Middle frontal gyrus (tissue), 1 donor: ENCODE data around the gene ASAP3.
"Not testable (repeated sequence)": the region's sequence is repeated elsewhere in the genome, so short reads cannot be mapped to it uniquely, and the experiment has no call there.

ENCODE experiments used
- DNase-seq: peaks from one replicate; pipeline ENCODE4 v3.0.0-alpha.2; 2015; ENCODE audit warnings: low spot score; ENCODE audit errors: extremely low spot score

Gene ASAP3

DNA sequence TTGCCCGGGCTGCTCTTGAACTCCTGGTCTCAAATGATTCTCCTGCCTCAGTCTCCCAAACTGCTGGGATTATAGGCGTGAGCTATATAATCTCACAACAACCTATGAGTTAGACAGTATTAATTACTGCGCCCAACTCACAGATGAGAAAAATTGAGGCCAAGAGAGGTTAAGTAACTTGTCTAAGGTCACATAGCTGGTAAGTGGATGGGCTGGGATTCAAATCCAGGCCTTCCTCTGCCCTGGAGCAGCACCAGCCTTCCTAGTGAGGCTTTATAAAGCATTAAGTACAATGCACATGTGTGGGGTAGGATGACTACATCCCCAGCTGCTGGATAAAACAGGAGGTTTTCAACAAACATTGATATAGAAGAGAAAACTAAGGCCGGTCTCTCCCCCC is 31.9 kb upstream of the ASAP3 start:
- no peak for DNase-seq

DNA sequence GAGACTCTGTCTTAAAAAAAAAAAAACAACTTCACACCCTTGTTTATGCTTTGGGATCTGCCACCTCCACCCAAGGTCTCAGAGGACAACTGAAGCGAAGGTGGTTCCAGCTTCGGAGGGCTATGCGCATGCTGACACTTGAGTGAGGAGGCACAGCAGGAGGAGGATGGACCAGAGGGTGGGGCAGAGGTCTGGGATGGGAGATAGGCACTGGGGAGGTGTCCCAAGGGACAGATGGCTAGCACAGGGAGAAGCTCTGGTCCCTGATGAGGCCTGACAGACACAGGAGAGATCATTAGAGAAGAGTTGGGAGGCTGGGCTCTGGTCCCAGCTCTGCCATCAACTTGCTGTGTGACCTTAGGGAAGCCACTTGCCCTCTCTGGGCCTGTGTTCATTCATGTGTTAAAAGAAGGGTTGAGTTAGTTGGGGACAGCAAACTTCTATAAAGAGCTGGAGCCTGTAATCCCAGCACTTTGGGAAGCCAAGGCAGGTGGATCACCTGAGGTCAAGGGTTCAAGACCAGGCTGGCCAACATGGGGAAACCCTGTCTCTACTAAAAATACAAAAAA is 30.2 kb upstream of the ASAP3 start:
- DNase-seq = no peak

DNA sequence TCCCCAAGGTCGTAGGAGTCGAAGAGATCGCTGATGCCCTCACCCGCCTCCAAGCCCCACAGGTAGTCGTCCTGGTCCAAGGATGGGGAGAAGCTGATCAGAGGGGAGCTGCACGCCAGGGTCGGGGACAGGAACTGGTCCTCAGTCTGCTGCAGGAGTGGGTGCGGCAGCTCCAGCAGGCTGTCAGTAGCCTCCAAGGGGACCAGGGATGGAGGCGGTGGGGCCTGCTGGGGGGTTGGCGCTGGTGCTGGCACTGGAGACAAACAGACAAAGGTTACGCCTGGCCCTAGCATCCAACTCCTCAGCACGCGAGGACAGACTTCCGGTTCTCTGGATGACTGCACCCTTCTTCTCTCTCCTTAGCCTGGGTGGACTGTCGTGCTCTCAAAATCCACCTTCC is 25.9 kb upstream of the ASAP3 start:
- DNase-seq = no peak

DNA sequence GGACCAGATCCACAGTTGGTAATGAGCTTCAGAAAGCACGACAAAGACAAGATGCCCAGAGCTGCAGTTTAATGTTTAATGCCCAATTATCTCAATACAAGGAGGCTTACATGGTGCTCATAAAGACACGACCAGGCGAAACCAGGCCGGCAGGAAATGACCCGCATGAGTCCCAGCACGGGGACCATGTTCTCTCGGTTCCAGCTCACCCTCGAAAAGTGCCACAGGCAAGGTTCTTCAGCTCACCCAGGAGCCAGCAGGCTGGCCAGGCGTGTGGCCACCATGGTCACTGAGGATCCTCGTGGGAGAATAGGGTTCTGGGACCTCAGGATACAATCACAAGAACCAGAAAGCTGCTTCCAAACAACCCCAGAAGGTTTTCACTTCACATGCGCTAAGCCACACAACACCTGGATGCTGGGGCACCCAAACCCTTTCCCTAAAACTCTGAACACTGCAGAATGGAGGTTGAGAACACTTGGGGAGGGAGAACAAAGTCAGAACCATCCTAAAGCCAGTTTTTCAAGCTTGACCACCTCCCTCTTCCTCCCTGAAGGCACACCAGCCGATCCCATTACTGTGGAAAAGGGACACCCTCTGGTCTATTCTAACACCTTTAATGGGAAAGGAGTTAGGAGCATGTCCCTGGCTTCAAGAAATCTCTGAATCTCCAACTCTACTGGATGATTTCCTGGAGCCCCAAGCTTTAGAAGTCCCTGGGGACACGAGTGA is 22.6 kb upstream of the ASAP3 start:
- DNase-seq = no peak

DNA sequence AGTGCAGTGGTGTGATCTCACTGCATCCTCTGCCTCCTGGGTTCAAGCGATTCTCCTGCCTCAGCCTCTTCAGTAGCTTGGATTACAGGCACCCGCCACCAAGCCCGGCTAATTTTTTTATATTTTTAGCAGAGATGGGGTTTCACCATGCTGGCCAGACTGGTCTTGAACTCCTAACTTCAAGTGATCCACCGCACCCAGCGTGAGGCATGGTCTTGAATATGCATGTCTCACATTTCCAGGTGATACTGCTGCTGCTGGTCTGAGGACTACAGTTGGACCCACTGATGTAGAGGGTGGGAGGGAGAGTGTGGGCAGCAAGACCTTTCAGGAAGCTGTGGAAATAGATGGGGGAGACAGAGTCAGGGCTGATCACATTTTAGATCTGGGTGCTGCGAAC is 21.9 kb upstream of the ASAP3 start:
- DNase-seq = no peak

DNA sequence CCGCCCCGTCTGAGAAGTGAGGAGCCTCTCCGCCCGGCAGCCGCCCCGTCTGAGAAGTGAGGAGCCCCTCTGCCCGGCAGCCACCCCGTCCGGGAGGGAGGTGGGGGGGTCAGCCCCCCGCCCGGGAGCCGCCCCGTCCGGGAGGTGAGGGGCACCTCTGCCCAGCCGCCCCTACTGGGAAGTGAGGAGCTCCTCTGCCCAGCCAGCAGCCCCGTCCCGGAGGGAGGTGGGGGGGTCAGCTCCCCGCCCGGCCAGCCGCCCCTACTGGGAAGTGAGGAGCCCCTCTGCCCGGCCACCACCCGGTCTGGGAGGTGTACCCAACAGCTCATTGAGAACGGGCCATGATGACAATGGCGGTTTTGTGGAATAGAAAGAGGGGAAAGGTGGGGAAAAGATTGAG is 20.2 kb upstream of the ASAP3 start:
- not testable (repeated sequence) for DNase-seq

DNA sequence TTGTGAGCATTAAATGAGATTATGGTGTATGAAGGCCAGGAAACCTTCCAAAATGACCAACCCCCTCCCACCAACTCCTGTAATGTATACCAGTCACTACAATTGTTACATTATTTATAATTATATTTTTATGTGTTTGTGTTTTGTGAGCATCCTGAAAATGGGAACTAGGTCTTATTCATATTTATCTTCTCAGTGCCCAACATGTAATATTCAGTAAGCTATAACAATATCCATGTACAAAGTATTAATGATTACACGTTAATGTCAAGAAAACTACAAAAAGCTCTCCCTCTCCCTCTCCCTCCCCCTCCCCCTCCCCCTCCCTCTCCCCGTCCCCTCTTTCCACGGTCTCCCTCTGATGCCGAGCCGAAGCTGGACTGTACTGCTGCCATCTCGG is 19.0 kb upstream of the ASAP3 start:
- DNase-seq = no peak

DNA sequence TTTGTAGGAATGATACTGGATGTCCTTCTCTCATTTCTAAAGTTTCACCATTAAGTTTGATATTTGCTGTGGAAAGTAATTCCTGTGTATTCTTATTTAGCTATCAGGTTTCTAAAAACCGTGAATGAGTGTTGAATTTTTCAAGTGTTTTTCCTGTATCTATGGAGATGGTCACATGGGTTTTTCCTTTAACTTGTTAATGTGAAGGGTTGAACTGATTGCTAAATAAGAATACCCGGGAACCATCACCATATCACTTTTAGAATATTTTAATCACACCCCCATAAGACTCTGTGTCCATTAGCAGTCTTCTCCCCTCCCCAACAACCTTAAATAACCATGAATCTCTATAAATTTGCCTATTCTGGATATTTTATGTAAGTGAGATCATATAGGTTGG is 16.5 kb upstream of the ASAP3 start:
- DNase-seq = no peak

DNA sequence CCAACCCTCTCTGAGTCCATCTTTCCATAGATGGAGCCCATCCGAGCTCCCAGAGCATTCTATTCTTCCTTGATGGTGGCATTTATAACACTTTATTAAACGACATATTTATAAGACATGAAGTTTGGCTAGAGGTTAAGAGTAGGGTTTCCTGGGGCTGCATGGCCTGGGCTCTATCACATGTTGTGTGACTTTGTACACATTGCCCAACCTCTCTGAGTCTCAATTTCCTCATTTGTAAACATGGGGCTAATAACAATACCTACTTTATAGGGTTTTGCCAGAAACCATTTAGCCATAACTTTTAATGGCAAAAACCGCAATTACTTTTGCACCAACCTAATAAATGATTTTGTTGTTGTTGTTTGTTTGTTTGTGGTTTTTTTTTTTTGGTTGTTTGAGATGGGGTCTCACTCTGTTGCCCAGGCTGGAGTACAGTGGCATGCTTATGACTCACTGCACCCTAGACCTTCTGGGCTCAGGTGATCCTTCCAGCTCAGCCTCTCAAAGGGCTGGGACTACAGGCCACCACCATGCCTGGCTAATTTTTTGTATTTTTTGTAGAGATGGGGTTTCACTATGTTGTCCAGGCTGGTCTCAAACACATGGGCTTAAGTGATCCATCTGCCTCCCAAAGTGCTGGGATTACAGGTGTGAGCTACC is 13.9 kb upstream of the ASAP3 start:
- no peak for DNase-seq

DNA sequence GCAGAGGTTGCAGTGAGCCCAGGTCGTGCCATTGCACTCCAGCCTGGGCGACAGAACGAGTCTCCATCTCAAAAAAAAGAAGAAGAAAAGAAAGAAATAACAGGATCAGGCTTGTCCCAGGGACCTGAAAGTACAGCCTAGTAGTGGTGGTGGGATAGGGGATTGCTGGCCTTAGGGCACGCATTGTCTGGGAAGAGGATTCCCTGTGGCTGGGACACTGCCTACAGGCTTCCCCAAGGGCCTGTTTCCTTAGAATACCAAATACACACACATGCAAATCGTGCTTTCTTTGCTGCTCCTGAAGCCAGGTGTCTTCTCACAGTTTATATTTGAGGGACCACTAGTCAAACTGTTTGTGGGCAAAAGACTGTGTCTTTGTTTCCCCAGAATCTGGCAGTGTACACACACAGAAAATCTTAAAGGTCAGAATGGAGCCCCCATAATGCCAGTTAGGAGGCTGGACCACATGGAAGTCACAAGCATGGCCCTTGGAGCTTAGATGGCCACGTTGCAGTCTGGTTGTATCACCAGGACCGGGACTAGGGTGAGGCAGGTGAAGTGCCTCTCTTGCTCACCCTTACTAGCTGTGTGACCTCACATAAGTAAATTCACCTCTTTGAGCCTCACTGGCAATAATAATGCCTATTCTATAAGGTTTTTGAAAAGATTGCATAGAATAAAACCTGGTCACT is 12.7 kb upstream of the ASAP3 start:
- DNase-seq = no peak

DNA sequence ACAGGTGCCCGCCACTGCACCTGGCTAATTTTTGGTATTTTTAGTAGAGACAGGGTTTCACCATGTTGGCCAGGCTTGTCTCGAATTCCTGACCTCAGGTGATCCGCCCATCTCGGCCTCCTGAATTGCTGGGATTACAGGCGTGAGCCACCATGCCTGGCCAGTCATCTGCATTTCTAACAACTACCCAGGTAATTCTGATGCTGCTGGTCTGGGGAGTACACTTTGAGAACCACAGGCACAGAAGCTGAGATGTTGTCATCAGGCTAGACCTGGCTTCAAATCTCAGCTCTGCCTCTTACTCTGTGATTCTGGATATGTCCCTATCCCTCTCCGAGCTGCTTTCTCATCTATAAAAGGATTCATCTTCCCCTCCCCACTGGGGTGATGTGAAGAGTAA is 10.9 kb upstream of the ASAP3 start:
- not testable (repeated sequence) for DNase-seq

DNA sequence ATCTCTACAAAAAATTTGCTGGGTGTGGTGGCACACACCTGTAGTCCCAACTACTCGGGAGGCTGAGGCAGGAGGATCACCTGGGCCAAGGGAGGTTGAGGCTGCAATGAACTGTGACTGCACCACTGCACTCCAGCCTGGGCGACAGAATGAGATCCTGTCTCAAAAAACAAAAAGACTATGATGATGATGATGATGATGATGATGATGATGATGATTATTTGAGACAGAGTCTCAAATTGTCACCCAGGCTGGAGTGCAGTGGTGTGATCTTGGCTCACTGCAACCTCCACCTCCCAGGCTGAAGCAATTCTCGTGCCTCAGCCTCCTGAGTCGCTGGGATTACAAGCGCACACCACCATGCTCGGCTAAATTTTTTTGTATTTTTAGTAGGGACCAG is 8.8 kb upstream of the ASAP3 start:
- DNase-seq = not testable (repeated sequence)

DNA sequence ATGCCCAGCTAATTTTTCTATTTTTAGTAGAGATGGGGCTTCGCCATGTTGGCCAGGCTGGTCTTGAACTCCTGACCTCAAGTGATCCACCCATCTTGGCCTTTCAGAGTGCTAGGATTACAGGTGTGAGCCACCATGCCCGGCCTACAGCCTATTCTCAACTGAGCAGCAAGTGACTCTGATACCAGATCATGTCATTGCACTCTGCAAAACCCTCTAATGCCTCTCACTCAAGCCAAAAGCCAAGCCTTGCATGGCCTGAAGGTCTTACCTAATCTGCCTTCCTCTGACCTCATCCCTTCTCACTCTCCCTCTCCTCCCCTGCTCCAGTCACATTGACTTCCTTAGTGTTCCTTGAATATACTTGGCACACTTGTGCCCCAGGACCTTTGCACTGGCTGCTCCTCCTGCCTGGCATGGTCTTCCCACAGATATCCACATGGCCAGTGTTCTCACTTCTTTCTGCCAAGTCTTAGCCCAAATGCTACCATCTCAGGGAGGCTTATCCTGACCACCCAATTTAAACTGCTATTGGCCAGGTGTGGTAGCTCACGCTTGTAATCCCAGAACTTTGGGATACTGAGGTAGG is 8.2 kb upstream of the ASAP3 start:
- DNase-seq = no peak

DNA sequence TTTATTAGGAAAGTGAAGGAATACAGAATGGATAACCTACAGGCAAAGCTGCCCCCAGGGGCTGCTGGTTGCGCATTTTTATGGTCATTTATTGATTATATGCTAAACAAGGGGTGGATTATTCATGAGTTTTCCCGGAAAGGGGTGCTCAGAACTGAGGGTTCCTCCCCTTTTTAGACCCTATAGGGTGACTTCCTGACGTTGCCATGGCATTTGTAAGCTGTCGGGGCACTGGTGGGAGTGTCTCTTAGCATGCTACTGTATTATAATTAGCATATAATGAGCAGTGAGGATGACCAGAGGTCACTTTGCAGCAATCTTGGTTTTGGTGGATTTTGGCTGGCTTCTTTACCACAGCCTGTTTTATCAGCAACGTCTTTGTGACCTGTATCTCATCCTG is 5.9 kb upstream of the ASAP3 start:
- no peak for DNase-seq

DNA sequence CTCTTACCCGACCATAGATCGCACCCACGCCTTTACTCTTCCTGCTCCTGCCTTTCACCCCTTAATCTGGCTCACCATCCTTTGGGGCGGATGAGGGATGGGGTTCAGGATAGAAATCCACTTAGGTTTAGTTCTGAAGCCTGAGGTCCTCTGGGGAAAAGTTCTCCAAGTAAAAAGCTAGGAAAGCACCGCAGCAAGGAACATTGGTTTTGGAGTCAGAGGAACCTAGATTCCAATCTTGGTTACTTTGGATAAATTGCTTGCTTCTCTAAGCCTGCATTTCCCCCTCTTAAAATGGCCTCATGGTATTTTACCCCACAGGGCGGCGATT is 988 bp upstream of the ASAP3 start:
- DNase-seq = no peak

DNA sequence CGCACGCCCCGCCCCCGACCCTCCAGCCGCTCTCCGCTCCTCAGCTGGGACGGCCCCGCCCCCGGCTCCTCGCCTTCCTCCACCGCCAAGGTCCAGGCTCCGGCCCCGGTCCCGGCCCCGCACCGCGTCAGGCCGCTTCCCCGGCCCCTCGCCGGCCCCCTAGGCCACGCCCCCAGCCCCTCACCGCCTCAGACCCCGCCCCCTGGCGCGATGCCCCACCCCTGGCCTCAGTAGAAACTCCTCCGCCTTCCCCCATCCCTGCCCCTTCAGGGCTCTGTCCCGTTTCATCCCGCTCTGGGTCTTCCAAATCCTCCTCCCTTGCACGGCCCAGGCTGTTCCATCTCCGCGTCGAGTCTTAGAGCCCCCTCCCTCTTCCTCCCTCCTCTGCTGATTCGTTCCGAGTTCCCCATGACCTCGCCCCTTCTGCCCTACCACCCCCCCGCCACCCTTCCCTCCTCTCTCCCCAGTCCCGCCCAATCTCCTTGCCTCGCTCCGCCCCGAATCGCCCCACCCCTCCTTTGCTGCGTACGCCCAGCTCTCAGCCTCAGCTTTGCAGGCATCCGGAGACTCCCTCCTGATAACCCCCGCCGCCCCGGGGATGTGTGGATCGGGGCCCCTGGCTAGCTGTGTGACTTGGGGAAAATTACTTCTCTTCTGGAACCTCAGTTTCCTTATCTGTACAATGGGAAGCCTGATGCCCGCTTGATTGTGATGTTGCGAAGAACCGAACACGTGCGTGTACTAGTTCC is 448 bp upstream of the ASAP3 start:
- DNase-seq = peak; percentile 48

DNA sequence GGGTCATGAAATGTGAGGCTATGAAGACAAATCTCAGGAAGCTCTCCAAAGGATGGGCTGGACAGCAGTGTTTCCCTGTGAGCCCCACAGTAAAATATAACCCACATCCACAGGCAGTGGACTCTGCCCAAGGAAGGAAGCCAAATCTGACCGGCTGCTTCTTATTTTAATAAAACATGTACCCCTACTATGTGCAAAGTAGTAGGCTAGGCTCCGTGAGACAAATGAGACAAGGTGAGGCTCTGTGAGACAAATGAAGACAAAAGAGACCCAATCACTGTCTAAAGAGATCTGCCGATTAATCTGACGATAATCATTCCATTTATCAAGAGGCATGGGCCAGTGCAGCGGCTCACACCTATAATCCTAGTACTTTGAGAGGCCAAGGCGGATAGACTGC is 2.1 kb downstream of the ASAP3 start:
- no peak for DNase-seq

DNA sequence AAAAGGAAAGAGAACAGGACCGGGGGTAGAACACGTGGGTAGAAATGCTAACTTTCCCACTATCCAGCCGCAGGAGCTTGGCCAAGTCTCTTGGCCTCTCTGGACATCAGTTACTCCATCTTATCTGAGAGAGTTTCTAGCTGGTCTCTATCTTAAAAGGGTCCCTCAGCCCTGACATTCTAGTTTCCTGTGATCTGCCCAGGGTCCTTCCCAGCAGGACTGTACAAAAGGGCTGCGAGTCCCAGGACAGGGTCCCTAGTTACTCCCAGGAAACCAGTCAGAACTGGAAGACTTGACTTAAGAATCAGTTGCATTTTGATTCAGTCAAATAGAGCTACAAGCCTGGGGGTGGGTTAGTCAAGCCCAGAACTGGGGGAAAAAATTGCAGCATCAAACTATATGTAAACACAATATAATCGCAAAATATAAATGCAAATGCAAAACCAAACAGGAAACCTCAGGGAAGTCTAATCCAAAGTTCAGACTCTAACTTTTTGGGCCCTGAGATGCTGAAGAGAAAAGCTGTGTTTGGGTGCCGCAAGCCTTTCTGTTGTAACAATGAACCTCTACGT is 2.9 kb downstream of the ASAP3 start:
- DNase-seq = no peak

DNA sequence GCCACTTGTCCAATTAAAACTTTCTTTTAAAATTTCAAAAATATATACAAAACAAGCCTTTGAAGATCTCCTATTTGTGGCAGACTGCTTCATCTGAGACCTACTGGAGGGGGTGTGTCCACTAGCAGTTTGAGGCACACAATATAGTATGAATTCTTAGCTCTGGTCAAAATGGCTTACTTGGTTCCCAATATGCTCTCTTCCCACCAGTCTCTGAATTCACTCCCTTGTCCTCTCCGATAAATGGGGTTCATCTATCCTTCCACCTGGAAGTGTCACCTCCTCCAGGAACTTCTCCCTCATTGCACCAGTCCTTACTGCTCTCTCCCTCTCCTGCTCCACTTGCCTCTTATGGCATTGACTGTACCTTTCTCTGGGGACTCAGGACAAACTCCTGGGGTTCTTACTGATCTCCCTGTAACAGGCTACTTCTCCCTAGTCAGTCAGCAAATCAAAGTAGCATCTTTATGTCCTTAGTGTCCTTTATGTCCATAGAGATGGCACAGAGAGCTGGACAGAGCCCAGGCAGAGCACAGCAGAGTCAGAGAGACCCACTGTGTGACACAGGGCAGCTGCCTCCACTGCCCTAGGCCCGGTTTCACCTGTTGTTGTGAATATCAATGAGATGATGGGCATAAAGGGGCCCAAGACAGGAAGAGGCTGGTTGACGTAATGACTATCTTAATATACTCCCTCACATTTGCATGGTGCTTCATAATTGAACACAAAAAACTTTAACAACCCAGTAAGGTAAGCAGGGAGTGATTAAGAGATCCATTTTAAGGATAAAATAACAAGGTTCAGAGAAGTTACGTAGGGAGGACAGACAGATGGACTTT is 3.6 kb downstream of the ASAP3 start:
- no peak for DNase-seq

DNA sequence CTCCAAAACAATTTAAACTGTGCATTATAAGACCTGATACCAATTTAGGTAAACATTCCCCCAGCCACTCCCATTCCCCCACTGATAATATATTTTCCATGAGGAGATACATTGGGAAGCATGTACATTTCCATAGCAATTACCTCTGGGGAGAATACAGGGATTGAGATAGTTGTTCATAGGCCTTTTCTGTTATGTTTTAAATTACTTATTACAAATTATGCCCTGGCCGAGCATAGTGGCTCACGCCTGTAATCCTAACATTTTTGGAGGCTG is 4.4 kb downstream of the ASAP3 start:
- no peak for DNase-seq
